B cell (primary cell): ENCODE data around the gene LRRC72. TPM values are rescaled to one million over a fixed set of nuclear protein-coding genes. Genes with fewer than 3 reads are reported as not detected.

Experiments used
- ATAC-seq: fragments of 200-7000 bp; cut with Tn5 transposase; one replicate; pipeline ENCODE4 v1.10.0; 2021; ENCODE audit warnings: low read depth, mild to moderate bottlenecking, moderate number of reproducible peaks, moderate library complexity
- CTCF ChIA-PET: fragments of 350-600 bp; sonication (Branson Sonifier 250); formaldehyde crosslinking; loops from one replicate; lab custom pipeline; 2021; ENCODE audit warnings: antibody characterized with exemption, inconsistent platforms; lab: Charles Lee
- POLR2A ChIA-PET: fragments of 350-600 bp; sonication (Branson Sonifier 250); formaldehyde crosslinking; loops from one replicate; lab custom pipeline; 2021; ENCODE audit warnings: antibody characterized with exemption; lab: Charles Lee
- DNase-seq: peaks from one replicate; pipeline ENCODE4 v3.0.0; 2013
- H2AFZ ChIP-seq: 2 replicates; pipeline ENCODE4 v1.6.1; 2012; ENCODE audit warnings: mild to moderate bottlenecking, low read depth, low read length; ENCODE audit not compliant: insufficient read depth, poor library complexity, severe bottlenecking
- H3K27ac ChIP-seq, 2 donors: 1 replicate in 1 of 2; 2 replicates in 1 of 2; pipeline ENCODE4 v1.5.1; 2012 to 2013; ENCODE audit warnings: low read length in 2 of 2, mild to moderate bottlenecking in 2 of 2, moderate library complexity in 1 of 2
- H3K27me3 ChIP-seq, 4 experiments: fragments of 200-600 bp in 1 of 4; sonication (generic) in 1 of 4; replicated peaks in 1 of 4; 1 replicate in 2 of 4; 2 replicates in 2 of 4; pipeline versions ENCODE4 v1.6.1 to v1.7.0; 2013 to 2016; ENCODE audit warnings: low read length in 3 of 4, mild to moderate bottlenecking in 2 of 4, mixed read lengths in 1 of 4, moderate library complexity in 1 of 4; ENCODE audit not compliant: insufficient read depth in 4 of 4, control insufficient read depth in 3 of 4; ENCODE audit errors: control extremely low read depth in 1 of 4
- H3K36me3 ChIP-seq, 2 experiments: replicated peaks in 1 of 2; 1 replicate in 1 of 2; 2 replicates in 1 of 2; pipeline versions ENCODE4 v1.6.1 to v1.7.1; 2013; ENCODE audit warnings: low read length in 1 of 2; ENCODE audit not compliant: insufficient read depth in 2 of 2, control insufficient read depth in 1 of 2; ENCODE audit errors: control extremely low read depth in 1 of 2, extremely low read depth in 1 of 2
- H3K4me1 ChIP-seq, 2 donors: fragments of 200-600 bp in 1 of 2; sonication (generic) in 1 of 2; 1 replicate in 1 of 2; 2 replicates in 1 of 2; pipeline versions ENCODE4 v1.5.1 to v1.6.1; 2013 to 2017; ENCODE audit warnings: low read length in 2 of 2; ENCODE audit not compliant: control insufficient read depth in 2 of 2, insufficient read depth in 2 of 2
- H3K4me2 ChIP-seq: replicated peaks from 2 replicates; pipeline ENCODE3; 2012; ENCODE audit warnings: mild to moderate bottlenecking, low read depth, low read length; ENCODE audit not compliant: poor library complexity, severe bottlenecking
- H3K4me3 ChIP-seq, 5 experiments: fragments of 200-600 bp in 1 of 5; sonication (generic) in 1 of 5; 1 replicate in 3 of 5; 2 replicates in 2 of 5; pipeline versions ENCODE4 v1.5.1 to v1.7.0; 2011 to 2016; ENCODE audit warnings: low read length in 4 of 5, mild to moderate bottlenecking in 4 of 5, low read depth in 2 of 5, control low read depth in 1 of 5, moderate library complexity in 1 of 5; ENCODE audit not compliant: insufficient read depth in 1 of 5; ENCODE audit errors: control extremely low read depth in 1 of 5, extremely low read depth in 1 of 5
- H3K79me2 ChIP-seq: fragments of 200-600 bp; sonication (generic); one replicate; pipeline ENCODE4 v1.6.0; 2016; ENCODE audit warnings: low read length; ENCODE audit not compliant: control insufficient read depth, insufficient read depth
- H3K9ac ChIP-seq: fragments of 200-600 bp; sonication (generic); 2 replicates; pipeline ENCODE4 v1.6.1; 2017; ENCODE audit warnings: mild to moderate bottlenecking, low read length, moderate library complexity
- H3K9me3 ChIP-seq, 3 donors: one replicate each; pipeline versions ENCODE4 v1.6.1 to v1.7.1; 2013; ENCODE audit warnings: low read length in 2 of 3; ENCODE audit not compliant: control insufficient read depth in 2 of 3, insufficient read depth in 1 of 3; ENCODE audit errors: control extremely low read depth in 1 of 3
- H4K20me1 ChIP-seq: 2 replicates; pipeline ENCODE4 v1.6.0; 2012; ENCODE audit warnings: mild to moderate bottlenecking, low read length; ENCODE audit not compliant: insufficient read depth, control insufficient read depth, poor library complexity, severe bottlenecking
- H3K27ac Mint-ChIP-seq: one replicate; pipeline ENCODE4 v1.8.0; 2021; ENCODE audit warnings: mixed read lengths
- H3K27me3 Mint-ChIP-seq: one replicate; pipeline ENCODE4 v1.8.0; 2021; ENCODE audit warnings: mixed read lengths
- H3K4me1 Mint-ChIP-seq: one replicate; pipeline ENCODE4 v1.8.0; 2021; ENCODE audit warnings: mixed read lengths
- H3K4me3 Mint-ChIP-seq: one replicate; pipeline ENCODE4 v1.8.0; 2021; ENCODE audit warnings: mixed read lengths
- H3K9me3 Mint-ChIP-seq: one replicate; pipeline ENCODE4 v1.8.0; 2022; ENCODE audit warnings: mixed read lengths; ENCODE audit not compliant: insufficient read depth
- CTCF ChIP-seq: fragments of 200-600 bp; IDR thresholded peaks from one replicate; pipeline ENCODE4 v1.8.0; 2022; ENCODE audit warnings: antibody characterized with exemption, mild to moderate bottlenecking
- EZH2 ChIP-seq: IDR thresholded peaks from 2 replicates; pipeline ENCODE4 v1.6.1; 2012; ENCODE audit warnings: borderline replicate concordance, low read depth, mild to moderate bottlenecking, moderate library complexity, low read length; ENCODE audit not compliant: insufficient read depth, poor library complexity, severe bottlenecking
- WGBS: methylation state at CpG from one replicate; pipeline ENCODE4 v1.1.5; 2013; ENCODE audit warnings: missing lambda C conversion rate; ENCODE audit not compliant: insufficient coverage; 5-methylcytosine and 5-hydroxymethylcytosine counted together
- intact Hi-C: fragments of 100-400 bp; cut with micrococcal nuclease; formaldehyde crosslinking; loops from one replicate; pipeline ENCODE4 v1.10.0; 2022
- polyA plus RNA-seq: library from polyadenylated mRNA; depleted of rRNA; stranded (reverse); fragments of >200 nt; gene quantifications from 2 replicates; pipeline ENCODE4 v1.2.3, GENCODE V29; 2012
- total RNA-seq, 2 donors: library from RNA; stranded (reverse); fragments of 120-200 nt in 1 of 2; gene quantifications; 1 replicate in 1 of 2; 2 replicates in 1 of 2; pipeline versions ENCODE4 v1.2.3 to v1.2.4, GENCODE V29; 2013 to 2022

Gene LRRC72
- total and polyA plus RNA-seq, 2 donors (not counting 1 experiment from before 2014, with no cell fraction given) = not detected

- no peak for ATAC-seq
- ChIA-PET POLR2A (no interaction called here), CTCF (interaction anchor here (1.6 kb wide), 1 partner anchor 14 kb away, joined by 5 read pairs; no protein-coding TSS in a partner anchor)
- Histone ChIP-seq H4K20me1 (no peaks in the 10 kb centered on the region), H3K79me2 (no peaks in the 10 kb centered on the region), H3K4me1 (no peaks in the 10 kb centered on the region), H3K9me3 (peaks cover 0 to 5% (median 0%) of the 10 kb centered on the region in 3 donors), H3K27me3 (no peaks in the 10 kb centered on the region), H3K4me2 (no peak overlapping the region), H3K36me3 (no peaks in the 10 kb centered on the region), H3K27ac (no peak overlapping the region), H3K4me3 (no peak overlapping the region), H2AFZ (no peak overlapping the region), H3K9ac (no peak overlapping the region)
- Mint-ChIP-seq H3K27ac (no peak overlapping the region), H3K9me3 (no peaks in the 10 kb centered on the region), H3K27me3 (peaks cover 22% of the 10 kb centered on the region), H3K4me3 (no peak overlapping the region), H3K4me1 (no peaks in the 10 kb centered on the region)
- no peak for TF ChIP-seq EZH2
- no peak for TF ChIP-seq CTCF
- no CpG with 5 or more reads among the region's 1 CpG for WGBS
- no peak for DNase-seq
- intact Hi-C loops = no loop called here
These were observed 24.0 kb downstream of the LRRC72 start for GRCh38 chr7:16550671-16551070.

- Mint-ChIP-seq H3K4me3 (no peak overlapping the region), H3K4me1 (no peaks in the 10 kb centered on the region), H3K27me3 (peaks cover 11% of the 10 kb centered on the region), H3K27ac (no peak overlapping the region), H3K9me3 (no peaks in the 10 kb centered on the region)
- Histone ChIP-seq H3K36me3 (no peaks in the 10 kb centered on the region), H3K9ac (no peak overlapping the region), H3K27me3 (no peaks in the 10 kb centered on the region), H3K27ac (no peak overlapping the region), H3K4me3 (no peak overlapping the region), H2AFZ (no peak overlapping the region), H3K9me3 (no peaks in the 10 kb centered on the region), H3K4me1 (no peaks in the 10 kb centered on the region), H4K20me1 (no peaks in the 10 kb centered on the region), H3K79me2 (no peaks in the 10 kb centered on the region), H3K4me2 (no peak overlapping the region)
- CTCF ChIA-PET = interaction anchor here (2.4 kb wide), 1 partner anchor 10 kb away, joined by 15 read pairs; no protein-coding TSS in a partner anchor
- whole genome bisulfite sequencing = 92% methylated on average over 7 of the region's 10 CpGs
- ATAC-seq = no peak
- DNase-seq = no peak
- TF ChIP-seq EZH2 = no peak
- TF ChIP-seq CTCF = no peak
- POLR2A ChIA-PET = no interaction called here
- intact Hi-C loops = no loop called here
These were observed 28.1 kb downstream of the LRRC72 start for GRCh38 chr7:16554518-16555236.
